HTR-8/SVneo (cell line): Measurements from ENCODE around the gene SLC22A23.

Experiments
- DNase-seq: peaks from one replicate; pipeline ENCODE4 v3.0.0; 2011; ENCODE audit warnings: low spot score, mixed read lengths; ENCODE audit not compliant: insufficient read length
- FAIRE-seq: peaks from 2 replicates; lab custom pipeline; 2011; peaks lifted over from hg19 to GRCh38; lab: Jason Lieb, UNC

Gene SLC22A23

GRCh38 chr6:3293271-3294155 is 163.3 kb downstream of the SLC22A23 start:
- no peak for DNase-seq
- no peak for FAIRE-seq

DNA sequence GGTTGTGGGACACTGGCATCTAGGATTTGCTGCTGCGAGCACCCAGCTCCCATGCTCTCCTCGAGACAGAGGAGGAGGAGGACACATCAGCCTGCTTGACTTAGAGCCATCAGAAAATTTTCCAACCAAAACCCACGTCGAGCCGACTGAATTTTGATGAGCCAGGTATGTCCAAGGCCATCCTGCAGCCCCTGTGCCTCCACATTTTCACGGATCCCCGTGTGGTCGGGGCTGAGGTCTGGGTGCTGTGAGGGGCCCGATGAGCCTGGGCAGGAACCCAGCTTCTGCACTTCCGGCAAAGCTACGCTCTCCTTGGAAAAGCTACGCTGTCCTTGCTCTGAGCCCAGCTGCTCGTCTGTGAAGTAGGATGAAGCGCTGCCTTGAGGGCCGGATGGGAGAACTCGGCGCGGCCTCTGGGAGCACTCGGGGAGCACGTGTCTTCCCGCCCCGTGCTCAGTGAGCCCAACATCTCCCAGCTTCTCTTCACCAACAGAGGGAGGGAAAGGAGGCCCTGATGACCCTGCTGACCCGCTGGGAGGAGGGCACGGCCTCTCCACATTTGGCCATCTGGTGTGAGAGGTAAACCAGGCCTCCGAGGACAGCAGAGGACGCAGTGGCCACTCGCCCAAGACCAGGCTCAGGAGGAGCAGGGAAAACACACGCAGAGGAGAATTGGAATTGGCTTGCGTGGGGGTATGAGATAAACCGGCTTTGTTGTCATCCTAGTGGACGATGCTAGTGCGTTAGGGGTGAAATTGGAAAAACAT is 164.2 kb downstream of the SLC22A23 start:
- FAIRE-seq (no peak), DNase-seq (no peak)

DNA sequence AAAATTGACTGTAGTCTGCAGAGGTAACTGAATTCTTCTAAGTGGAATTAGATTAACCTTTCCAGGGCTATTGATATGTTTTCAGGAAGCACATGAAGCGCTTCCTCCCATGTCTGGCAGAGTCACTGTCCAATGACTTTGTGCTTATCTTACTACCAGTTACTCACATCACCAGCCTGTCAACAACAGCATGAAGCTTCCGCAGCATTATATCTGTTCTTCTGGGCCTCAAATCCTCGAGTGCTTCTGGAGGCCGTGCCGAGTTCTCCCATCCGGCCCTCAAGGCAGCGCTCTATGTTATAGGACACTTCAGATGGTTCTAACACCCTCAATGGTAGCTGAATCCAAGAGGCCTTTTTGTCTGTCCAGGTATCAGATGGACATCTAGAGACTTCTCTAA is 164.9 kb downstream of the SLC22A23 start:
- FAIRE-seq (no peak), DNase-seq (no peak)

DNA sequence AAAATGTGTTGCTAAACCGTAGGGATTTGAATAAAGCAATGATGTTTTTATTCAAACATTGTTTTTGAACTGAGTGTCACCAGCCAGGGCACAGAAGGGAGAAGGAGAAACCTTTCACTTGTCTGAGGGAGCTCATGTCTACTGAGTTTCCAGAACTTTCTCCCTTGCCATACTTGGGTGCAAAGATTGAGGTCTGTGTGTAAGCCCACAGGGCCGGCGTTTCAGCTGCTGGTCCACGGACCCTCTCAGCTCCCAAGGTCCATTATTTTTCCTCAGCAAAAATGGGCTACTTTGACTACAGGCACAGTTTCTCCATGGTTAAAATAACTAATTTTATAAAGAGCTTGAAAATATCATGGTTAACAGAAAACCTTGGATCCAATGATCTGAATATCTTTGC is 165.5 kb downstream of the SLC22A23 start:
- FAIRE-seq, result no peak
- DNase-seq, result no peak

GRCh38 chr6:3290931-3291211 is 166.0 kb downstream of the SLC22A23 start:
- DNase-seq (no peak), FAIRE-seq (no peak)

DNA sequence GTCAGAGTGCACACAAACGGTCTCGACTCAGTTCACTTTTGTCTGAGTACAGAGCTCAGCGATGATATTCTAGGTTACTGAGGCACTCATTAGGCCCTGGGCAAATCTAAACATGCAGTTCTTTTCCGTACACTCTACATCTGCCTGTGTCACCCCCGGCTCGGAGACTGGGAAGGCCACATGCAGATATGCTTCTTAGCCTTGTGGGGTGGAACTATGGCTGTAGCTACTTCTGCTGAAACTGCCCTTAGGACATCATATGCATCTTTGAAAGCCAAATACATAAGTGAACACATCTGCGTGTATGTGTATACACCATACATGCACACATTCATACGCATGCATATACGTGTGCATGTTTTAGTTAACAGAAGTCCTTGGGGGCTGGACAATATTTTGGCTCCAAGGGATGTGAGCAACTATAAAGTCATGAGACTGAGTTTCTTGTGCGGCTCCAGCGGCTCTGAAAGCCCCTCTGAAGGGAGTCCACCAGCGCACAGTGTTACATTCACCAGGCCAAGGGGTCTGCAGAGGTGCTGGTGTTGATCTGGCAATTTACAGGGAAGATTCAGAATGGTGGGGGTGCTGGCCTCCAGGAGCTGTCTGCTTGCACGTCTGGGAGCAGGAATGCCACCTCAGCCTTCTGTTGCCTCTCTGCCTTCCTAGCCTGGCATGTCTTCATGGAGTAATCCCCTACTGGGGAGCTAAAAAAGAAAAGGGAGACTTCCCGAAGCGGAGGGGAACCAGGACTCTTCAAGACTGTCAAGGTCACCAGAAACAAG is 166.5 kb downstream of the SLC22A23 start:
- FAIRE-seq, result no peak
- DNase-seq, result no peak

- no peak for FAIRE-seq
- no peak for DNase-seq
These were observed 167.2 kb downstream of the SLC22A23 start for GRCh38 chr6:3289664-3290055.

- no peak for DNase-seq
- FAIRE-seq, result no peak
These were observed 167.9 kb downstream of the SLC22A23 start for GRCh38 chr6:3288711-3289663.

DNA sequence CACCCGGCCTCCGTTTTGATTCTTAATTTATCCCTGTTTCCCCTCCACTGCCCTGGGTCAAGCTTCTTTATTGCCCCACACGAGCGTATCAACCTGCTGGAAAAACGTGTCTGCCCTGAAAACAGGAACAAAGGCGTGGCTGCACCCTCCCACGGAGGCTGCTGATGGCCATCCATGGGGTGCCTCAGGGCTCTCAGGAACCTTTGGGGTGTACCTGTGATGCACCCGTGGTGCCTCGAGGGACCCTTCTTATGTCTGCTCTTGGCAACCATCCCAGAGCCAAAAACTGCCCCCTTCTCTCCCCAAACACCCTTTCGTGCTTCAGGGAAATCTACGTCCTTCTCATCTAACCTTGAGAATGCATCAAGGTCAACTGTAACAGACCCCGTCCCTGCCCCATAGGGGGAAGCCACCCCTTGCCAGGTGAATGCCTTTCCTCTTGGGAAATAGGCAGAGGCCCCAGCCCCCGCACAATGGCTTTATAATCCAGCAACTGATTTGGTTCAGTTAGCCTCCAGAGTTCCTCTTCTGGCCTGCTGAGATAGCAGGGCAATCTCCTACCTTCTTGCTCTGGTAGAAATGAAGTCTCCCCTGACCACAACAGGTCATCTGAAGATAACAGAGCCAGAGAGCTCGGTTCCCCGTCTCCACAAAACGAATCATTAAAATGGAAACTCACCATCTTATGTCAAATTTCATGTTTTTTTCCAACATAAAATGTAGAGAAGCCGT is 168.7 kb downstream of the SLC22A23 start:
- DNase-seq (no peak), FAIRE-seq (no peak)

- FAIRE-seq (no peak), DNase-seq (no peak)
These were observed 169.5 kb downstream of the SLC22A23 start for GRCh38 chr6:3287308-3287707.

DNA sequence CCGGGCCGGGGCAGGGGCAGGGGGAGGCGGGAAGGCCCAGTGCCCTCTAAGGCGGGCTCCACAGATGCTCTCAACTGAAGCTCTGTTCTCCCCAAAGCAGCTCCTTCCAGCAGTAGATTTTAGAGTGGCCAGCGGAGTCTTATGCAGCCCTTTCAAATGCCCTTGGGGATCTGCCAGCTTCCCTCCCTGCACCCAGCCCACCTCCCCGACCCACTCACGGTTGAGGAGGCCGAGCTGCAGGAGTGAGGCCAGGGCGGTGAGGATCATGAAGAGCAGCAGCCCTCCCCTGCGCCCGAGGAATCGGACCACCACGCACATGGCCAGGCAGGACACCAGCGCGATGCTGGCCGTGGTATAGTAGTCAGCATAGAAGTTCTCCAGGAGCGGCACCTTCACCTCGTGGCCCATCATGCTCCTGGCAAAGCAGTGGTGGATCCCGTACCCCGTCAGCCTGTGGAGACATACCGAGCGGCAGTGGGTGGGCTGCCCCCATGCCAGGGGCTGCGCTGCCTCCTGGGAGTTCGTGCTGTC is 170.1 kb downstream of the SLC22A23 start:
- no peak for FAIRE-seq

DNA sequence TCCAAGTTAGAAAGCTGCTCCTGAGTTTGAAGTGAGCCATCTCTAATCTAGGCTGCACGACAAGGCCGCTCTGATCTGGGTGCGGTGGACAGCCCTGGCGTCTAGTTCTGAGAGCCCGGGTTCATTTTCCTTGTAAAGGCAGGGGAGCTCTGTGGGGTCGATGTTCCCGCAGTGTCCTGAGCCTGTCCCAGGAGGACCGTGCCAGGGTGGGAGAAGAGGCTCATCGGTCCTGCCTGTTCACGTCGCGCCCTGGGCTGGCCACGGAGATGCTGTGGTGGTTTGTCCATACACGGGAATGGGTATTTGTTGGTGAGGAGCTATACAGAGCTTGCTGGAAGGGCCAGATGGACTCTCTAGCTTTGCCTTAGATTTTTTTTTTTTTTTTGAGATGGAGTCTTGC is 171.1 kb downstream of the SLC22A23 start:
- FAIRE-seq (no peak), DNase-seq (no peak)

More for the DNA sequence above, 170.1 kb downstream of the SLC22A23 start:
- DNase-seq, result no peak

DNA sequence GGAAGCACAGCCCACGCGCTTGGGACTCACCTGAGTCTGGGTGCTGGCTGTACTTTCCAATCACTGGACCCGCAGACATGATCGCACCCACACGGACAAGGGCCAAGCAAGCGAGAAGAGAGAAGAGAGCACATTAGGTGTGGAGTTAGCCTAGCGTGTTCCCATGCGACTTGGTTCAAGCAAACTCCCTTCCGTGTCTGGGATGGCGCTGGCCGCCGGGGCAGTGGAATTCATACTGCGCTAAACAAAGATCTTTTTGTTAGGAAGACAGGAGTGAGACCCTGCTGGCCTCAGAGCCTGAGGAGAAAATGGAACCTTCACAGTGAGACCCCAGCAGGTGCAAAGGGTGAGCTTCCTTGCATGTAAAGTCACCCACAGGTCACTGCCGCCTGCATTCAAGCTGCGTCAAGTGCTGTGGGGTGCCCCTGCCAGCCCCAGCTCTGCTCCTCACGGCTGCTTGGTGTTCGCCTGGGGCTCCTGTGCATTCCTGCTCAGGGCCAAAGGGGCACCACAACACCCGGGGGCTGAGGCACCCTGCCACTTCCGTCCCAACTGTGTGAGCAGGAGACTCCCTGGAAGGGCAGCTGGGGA is 171.7 kb downstream of the SLC22A23 start:
- no peak for FAIRE-seq

DNA sequence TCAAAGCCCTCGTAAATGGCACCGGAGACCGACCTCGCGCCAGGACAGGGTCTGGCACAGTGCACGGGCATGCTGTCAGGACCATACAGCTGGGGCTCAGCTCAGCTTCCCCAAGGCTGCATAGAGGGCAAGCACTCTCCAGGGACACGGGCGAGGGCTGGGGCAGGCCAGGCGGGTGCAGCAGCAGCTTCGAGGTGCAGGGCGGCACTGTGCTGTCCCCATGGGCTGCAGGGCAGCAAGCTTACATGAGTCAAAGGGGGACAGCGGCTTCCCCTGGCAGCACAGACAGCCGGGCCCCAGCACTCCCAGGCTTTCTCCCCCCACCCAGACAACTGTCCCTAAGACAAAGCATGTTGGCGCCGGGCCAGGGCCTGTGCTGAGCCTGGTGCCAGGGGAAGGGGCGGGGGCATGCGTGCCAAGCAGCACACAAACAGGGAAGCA is 172.4 kb downstream of the SLC22A23 start:
- no peak for FAIRE-seq
- no peak for DNase-seq

More for the DNA sequence above, 171.7 kb downstream of the SLC22A23 start:
- no peak for DNase-seq

GRCh38 chr6:3283641-3284435 is 173.0 kb downstream of the SLC22A23 start:
- DNase-seq, result no peak
- peak; percentile 4 for FAIRE-seq

GRCh38 chr6:3283241-3283640 is 173.6 kb downstream of the SLC22A23 start:
- no peak for FAIRE-seq
- DNase-seq, result no peak

DNA sequence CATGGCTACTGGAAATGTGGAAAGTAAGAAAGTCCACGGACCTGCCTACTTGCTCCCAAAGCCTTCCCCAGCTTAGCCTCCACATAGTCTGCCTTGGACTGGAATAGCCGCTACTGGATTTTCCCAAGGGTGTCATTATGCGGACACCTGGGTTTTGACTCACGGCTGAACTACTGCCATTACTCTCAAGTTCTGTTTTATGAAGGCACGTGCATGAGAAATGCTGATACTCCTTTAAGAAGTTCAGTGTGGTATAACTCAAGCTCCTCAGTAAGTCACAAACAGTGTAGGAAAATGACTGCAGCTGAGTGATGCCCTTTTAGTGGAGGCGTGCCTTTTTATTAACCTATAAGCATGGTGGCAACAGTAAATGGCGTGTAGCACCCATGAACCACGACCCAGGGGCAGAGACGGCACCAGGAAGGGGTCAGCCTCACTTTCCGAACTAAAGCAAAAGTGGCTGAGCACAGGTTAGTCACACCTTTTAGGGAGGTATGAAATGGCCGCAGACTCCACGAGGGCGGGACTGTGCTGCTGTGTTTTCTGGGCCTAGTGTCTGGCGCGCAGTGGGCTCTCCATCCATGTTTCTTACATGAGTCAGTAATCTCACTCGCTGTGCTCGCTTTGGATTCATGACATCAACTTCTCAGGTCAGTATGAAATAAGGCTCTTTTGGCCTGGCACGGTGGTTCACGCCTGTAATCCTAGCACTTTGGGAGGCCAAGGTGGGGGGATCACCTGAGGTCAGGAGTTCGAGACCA is 174.2 kb downstream of the SLC22A23 start:
- DNase-seq (no peak), FAIRE-seq (no peak)
